ENCODE data around the gene WDR70. TPM values are rescaled to one million over a fixed set of nuclear protein-coding genes. Genes with fewer than 3 reads are reported as not detected.

Gene WDR70
- total and polyA plus RNA-seq, 2 of the 8 experiments (the other 6 are each of a cell fraction or from before 2014, with no cell fraction given) = 10.6 to 37.4 TPM

DNA sequence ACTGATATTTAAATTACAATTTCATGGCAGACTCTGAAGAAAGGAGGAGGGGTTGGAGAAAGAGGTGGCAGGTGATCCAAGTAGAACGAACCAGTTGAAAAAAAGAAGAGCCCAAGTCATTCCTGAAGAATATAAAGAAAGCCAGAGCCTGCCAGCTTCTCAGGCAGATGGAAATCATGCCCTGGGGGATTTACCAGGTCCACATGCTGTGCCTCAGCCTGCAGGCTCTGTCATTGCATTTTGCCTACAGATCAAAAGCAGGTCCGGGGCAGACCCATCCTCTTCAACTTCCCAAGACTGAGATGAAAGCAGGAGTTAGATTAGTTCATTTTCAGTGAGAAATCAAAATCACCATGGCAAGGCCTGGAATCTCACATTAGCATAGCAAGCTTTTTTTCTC lies 412.2 kb downstream of the WDR70 start:
- FAIRE-seq = no peak
- POLR2A ChIA-PET (ENCODE audit: partially characterized antibody) = no interaction called here
- TF ChIP-seq GABPA (IDR thresholded peaks at IDR 0.05; ENCODE audit: borderline replicate concordance, insufficient read depth, low read length) (no peak), MAFK (IDR thresholded peaks at IDR 0.05; ENCODE audit: low read depth, low read length) (no peak), YY1 (IDR thresholded peaks at IDR 0.05; ENCODE audit: low read depth, low read length) (no peak), SAP30 (IDR thresholded peaks at IDR 0.05; ENCODE audit: insufficient read depth, insufficient replicate concordance, low read length) (no peak), SUZ12 (IDR thresholded peaks at IDR 0.05; ENCODE audit: low read length) (no peak), TBP (IDR thresholded peaks at IDR 0.05; ENCODE audit: low read depth, low read length) (no peak), KDM1A (IDR thresholded peaks at IDR 0.05; ENCODE audit: borderline replicate concordance, low read length) (no peak), RBBP5 (IDR thresholded peaks at IDR 0.05; ENCODE audit: borderline replicate concordance, low read depth, low read length) (no peak), RFX5 (IDR thresholded peaks at IDR 0.05; ENCODE audit: borderline replicate concordance, low read depth, low read length) (no peak), KDM4A (IDR thresholded peaks at IDR 0.05; ENCODE audit: low read depth, low read length, severe bottlenecking) (no peak)
- TF ChIP-seq, protein P1, sequence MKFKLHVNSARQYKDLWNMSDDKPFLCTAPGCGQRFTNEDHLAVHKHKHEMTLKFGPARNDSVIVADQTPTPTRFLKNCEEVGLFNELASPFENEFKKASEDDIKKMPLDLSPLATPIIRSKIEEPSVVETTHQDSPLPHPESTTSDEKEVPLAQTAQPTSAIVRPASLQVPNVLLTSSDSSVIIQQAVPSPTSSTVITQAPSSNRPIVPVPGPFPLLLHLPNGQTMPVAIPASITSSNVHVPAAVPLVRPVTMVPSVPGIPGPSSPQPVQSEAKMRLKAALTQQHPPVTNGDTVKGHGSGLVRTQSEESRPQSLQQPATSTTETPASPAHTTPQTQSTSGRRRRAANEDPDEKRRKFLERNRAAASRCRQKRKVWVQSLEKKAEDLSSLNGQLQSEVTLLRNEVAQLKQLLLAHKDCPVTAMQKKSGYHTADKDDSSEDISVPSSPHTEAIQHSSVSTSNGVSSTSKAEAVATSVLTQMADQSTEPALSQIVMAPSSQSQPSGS (IDR thresholded peaks at IDR 0.05; ENCODE audit: low read length) = no peak
- TF ChIP-seq, protein P2, sequence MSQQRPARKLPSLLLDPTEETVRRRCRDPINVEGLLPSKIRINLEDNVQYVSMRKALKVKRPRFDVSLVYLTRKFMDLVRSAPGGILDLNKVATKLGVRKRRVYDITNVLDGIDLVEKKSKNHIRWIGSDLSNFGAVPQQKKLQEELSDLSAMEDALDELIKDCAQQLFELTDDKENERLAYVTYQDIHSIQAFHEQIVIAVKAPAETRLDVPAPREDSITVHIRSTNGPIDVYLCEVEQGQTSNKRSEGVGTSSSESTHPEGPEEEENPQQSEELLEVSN (IDR thresholded peaks at IDR 0.05) = no peak

More for the DNA sequence above, 412.2 kb downstream of the WDR70 start:
- 66% methylated on average over 2 of the region's 2 CpGs; no CpG with 5 or more reads in 1 of the 2 experiments for WGBS, 2 experiments (ENCODE audit: extremely low coverage in 1 of 2, insufficient coverage in 1 of 2, insufficient read length in 1 of 2, insufficient replicate concordance in 2 of 2, low coverage in 1 of 2, low lambda C conversion rate in 2 of 2, missing lambda C conversion rate in 1 of 2)
- Histone ChIP-seq H3K4ac (replicated peaks; ENCODE audit: insufficient read length, low read depth, low read length) (no peak overlapping the region), H3K27ac (ENCODE audit: low read depth, low read length) (no peak overlapping the region), H4K91ac (replicated peaks; ENCODE audit: insufficient read length, low read length) (no peak overlapping the region), H3K23me2 (ENCODE audit: low read depth, low read length) (no peaks in the 10 kb centered on the region), H3K27me3 (replicated peaks in 1 of 4; ENCODE audit: control insufficient read depth in 3 of 4, extremely low read depth in 1 of 4, insufficient read depth in 3 of 4, low read length in 3 of 4) (no peaks in the 10 kb centered on the region), H3K9ac (replicated peaks in 1 of 4; ENCODE audit: extremely low read depth in 1 of 4, low read depth in 3 of 4, low read length in 3 of 4) (no peak overlapping the region), H3K4me1 (replicated peaks in 1 of 4; ENCODE audit: control insufficient read depth in 3 of 4, insufficient read depth in 4 of 4, low read length in 3 of 4) (no peaks in the 10 kb centered on the region), H4K5ac (ENCODE audit: insufficient read length, low read depth, low read length) (no peak overlapping the region), H3K36me3 (ENCODE audit: control insufficient read depth in 2 of 4, insufficient read depth in 4 of 4, low read length in 3 of 4) (no peaks in the 10 kb centered on the region), H2BK120ac (replicated peaks; ENCODE audit: low read depth, low read length) (no peak overlapping the region), H3K9me3 (ENCODE audit: insufficient read depth in 2 of 2, low read depth in 1 of 2, low read length in 1 of 2) (0 out of 4 replicates have a peak, but pooled peaks cover 0 to 11% of the 10 kb centered on the region in 2 experiments), H2BK5ac (ENCODE audit: low read depth, low read length) (no peak overlapping the region), H2BK20ac (ENCODE audit: low read length) (no peak overlapping the region), H2AK5ac (ENCODE audit: low read depth, low read length) (no peak overlapping the region), H3K79me2 (ENCODE audit: control insufficient read depth in 1 of 2, insufficient read depth in 2 of 2, low read length in 2 of 2) (no peaks in the 10 kb centered on the region), H3K23ac (ENCODE audit: insufficient read length) (no peak overlapping the region), H3K4me2 (ENCODE audit: insufficient read depth in 1 of 2, low read depth in 2 of 2, low read length in 2 of 2) (no peak overlapping the region), H3K56ac (replicated peaks; ENCODE audit: insufficient read length, low read depth, low read length) (no peak overlapping the region), H3K4me3 (ENCODE audit: extremely low read depth in 1 of 4, insufficient read depth in 2 of 4, low read depth in 3 of 4, low read length in 4 of 4) (no peak overlapping the region), H3K14ac (ENCODE audit: insufficient read length) (no peak overlapping the region), H2BK12ac (ENCODE audit: low read depth, low read length) (no peak overlapping the region), H2BK15ac (ENCODE audit: low read length) (no peak overlapping the region), H3K79me1 (ENCODE audit: low read depth, low read length) (no peaks in the 10 kb centered on the region), H3K18ac (ENCODE audit: extremely low read depth, low read length) (no peak overlapping the region), H2AFZ (ENCODE audit: low read length) (no peak overlapping the region), H4K20me1 (replicated peaks in 1 of 2; ENCODE audit: control insufficient read depth in 1 of 2, insufficient read depth in 2 of 2, low read length in 2 of 2) (no peaks in the 10 kb centered on the region), H4K8ac (ENCODE audit: extremely low read depth, insufficient read depth, low read length) (no peak overlapping the region)
- CTCF ChIA-PET (ENCODE audit: partially characterized antibody) = interaction anchor here (0.6 kb wide), 1 partner anchor 135 kb away, joined by 3 read pairs; no protein-coding TSS in a partner anchor
- no peak for DNase-seq (ENCODE audit: low read depth in 1 of 2, low spot score in 2 of 2)
